K562 (cell line): ENCODE measurements around the gene ZNF837. TPM values are rescaled to one million over a fixed set of nuclear protein-coding genes. Genes with fewer than 3 reads are reported as not detected.
A peak's percentile ranks its signal among the peaks of the same experiment; 100 is the strongest.

Experiments
- AFF1 ChIP-seq, 2 experiments: fragments of 450-650 bp; IDR thresholded peaks; 2 replicates each; pipeline ENCODE4 v1.6.1; 2018; ENCODE audit warnings: mild to moderate bottlenecking in 2 of 2, low read depth in 1 of 2; ENCODE audit not compliant: partially characterized antibody in 2 of 2
- ARID2 ChIP-seq: fragments of 450-650 bp; IDR thresholded peaks from 2 replicates; pipeline ENCODE4 v1.6.1; 2017; ENCODE audit warnings: antibody characterized with exemption, mild to moderate bottlenecking
- PTTG1 ChIP-seq: fragments of 450-650 bp; IDR thresholded peaks from 2 replicates; pipeline ENCODE4 v1.6.1; 2016; ENCODE audit warnings: low read depth, mild to moderate bottlenecking, missing genetic modification characterization, missing compliant biosample characterization
- RBM17 ChIP-seq: fragments of 200-400 bp; formaldehyde crosslinking; IDR thresholded peaks from 2 replicates; pipeline ENCODE4 v1.6.1; 2017; ENCODE audit warnings: low read depth, mild to moderate bottlenecking, low read length, borderline replicate concordance
- SOX6 ChIP-seq: fragments of 450-650 bp; IDR thresholded peaks from 2 replicates; pipeline ENCODE4 v1.6.1; 2014; ENCODE audit warnings: mild to moderate bottlenecking
- ZNF165 ChIP-seq: fragments of 250-450 bp; sonication (Bioruptor Pico); IDR thresholded peaks from 2 replicates; pipeline ENCODE4 v1.4.0; 2020; ENCODE audit warnings: borderline replicate concordance
- ZNF79 ChIP-seq: fragments of 250-450 bp; sonication (Bioruptor Pico); IDR thresholded peaks from 2 replicates; pipeline ENCODE4 v1.4.0; 2020; ENCODE audit warnings: low read depth, mild to moderate bottlenecking, moderate library complexity
- ZSCAN32 ChIP-seq: fragments of 450-650 bp; formaldehyde crosslinking; IDR thresholded peaks from 2 replicates; pipeline ENCODE4 v1.4.0; 2020; ENCODE audit warnings: mild to moderate bottlenecking, moderate library complexity
- polyA plus RNA-seq, 8 experiments: library from polyadenylated mRNA; depleted of rRNA in 4 of 8; stranded (reverse) in 5 of 8; unstranded in 3 of 8; fragments of >200 nt; fragmentation: Nextera tagmentation in 2 of 8; fragmentation: Illumina TruSeq in 1 of 8; extraction: Ambion mirVana in 2 of 8; extraction: Trizol in 1 of 8; gene quantifications; 2 replicates each; pipeline versions ENCODE4 v1.2.1 to v1.2.3, GENCODE V29; 2011 to 2014; ENCODE audit warnings: inconsistent platforms in 1 of 8, missing spikeins in 1 of 8
- total RNA-seq, 7 experiments: library from RNA; depleted of rRNA in 6 of 7; stranded (reverse); fragments of >200 nt in 6 of 7; fragmentation: Illumina TruSeq in 2 of 7; extraction: Trizol in 2 of 7; gene quantifications; 2 replicates each; pipeline versions ENCODE4 v1.2.1 to v1.2.3, GENCODE V29; 2011 to 2021; ENCODE audit warnings: low replicate concordance in 1 of 7

ZNF837 gene
- total and polyA plus RNA-seq, 9 of the 15 experiments (the other 6 are each of a cell fraction or from before 2014, with no cell fraction given) = 0.11 to 2.1 (median 0.57) TPM; not detected in 4

GRCh38 chr19:58362272-58362994, 18.4 kb downstream of the ZNF837 start, which contains the start of gene ZNF497 (continued):
- TF ChIP-seq AFF1 (IDR thresholded peaks at IDR 0.05; ENCODE audit: low read depth in 1 of 2, partially characterized antibody in 2 of 2) = peak; percentile 44 to 67
- no peak for TF ChIP-seq RBM17
- TF ChIP-seq SOX6 = no peak; the same call in 1 of the 2 replicates
- TF ChIP-seq ZSCAN32 (CRISPR knock-in tag) = no peak
- no peak for TF ChIP-seq ARID2
- no peak; the same call in 1 of the 2 replicates for TF ChIP-seq ZNF165 (CRISPR knock-in tag)
- no peak for TF ChIP-seq ZNF79 (CRISPR knock-in tag)
- no peak for TF ChIP-seq PTTG1 (tag)
